Bone marrow (tissue), 2 donors: ENCODE data around the gene JMJD4.

ENCODE experiments used
- DNase-seq, 2 donors: peaks; one replicate each; lab custom pipeline; 2025; lab: John Stamatoyannopoulos, UW

JMJD4 gene, protein sequence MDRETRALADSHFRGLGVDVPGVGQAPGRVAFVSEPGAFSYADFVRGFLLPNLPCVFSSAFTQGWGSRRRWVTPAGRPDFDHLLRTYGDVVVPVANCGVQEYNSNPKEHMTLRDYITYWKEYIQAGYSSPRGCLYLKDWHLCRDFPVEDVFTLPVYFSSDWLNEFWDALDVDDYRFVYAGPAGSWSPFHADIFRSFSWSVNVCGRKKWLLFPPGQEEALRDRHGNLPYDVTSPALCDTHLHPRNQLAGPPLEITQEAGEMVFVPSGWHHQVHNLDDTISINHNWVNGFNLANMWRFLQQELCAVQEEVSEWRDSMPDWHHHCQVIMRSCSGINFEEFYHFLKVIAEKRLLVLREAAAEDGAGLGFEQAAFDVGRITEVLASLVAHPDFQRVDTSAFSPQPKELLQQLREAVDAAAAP

DNA sequence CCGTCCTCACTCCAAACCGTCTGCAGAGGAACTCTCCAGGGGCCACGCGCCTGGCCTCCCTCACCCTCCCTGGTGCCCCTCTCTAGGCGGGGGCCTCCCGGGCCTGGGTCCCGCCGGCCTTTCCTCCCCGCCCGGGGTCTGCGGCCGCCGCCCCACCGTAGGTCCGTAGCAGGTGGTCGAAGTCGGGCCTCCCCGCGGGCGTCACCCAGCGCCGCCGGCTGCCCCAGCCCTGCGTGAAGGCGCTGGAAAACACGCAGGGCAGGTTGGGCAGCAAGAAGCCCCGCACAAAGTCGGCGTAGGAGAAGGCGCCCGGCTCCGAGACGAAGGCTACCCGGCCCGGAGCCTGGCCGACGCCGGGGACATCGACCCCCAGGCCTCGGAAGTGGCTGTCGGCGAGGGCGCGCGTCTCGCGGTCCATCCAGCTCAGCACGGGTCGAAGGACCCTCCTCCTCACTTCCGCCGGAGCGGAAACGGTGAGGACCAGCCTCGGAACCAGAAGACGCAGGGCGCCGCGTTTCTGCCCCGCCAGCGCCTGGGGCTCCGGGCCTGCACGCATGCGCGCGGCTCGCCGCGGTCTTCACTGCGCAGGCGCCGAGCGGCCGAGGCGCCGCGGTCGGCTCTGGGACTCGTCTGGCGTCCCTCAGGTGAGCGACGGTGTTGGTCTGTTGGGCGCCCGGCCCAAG lies at the start of gene JMJD4, which contains the start of gene SNAP47:
TSS of gene JMJD4 (minus strand) at position 447 of the 683 bp plus-strand sequence. CDS start at position 418, 29 bp downstream.
TSS of gene SNAP47 (plus strand) at position 580 of the 683 bp plus-strand sequence. CDS start 12,302 bp downstream, outside the sequence.
- DNase-seq = peak; percentile 73 to 78

DNA sequence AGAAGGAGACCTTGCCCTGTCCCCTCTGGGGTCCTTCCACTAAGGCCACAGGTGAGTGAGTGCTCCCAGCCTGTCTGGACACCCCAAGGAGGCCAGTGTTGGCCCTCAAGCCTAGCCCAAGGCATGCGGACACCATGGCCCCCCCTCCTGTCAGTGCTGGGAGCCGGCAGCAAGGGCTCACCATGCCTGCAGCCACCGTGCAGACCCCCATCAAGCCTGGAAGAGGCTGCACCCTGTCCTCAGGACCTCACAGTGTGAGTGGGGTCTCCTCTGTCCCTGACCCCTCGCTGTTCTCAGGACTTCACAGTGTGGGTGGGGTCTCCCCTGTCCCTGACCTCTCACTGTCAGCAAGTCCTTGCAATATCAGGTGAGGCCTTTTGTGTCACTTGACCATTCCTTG lies 47.1 kb upstream of the JMJD4 start:
- no peak for DNase-seq

GRCh38 chr1:227781314-227781930 lies 46.3 kb upstream of the JMJD4 start:
- DNase-seq = no peak

DNA sequence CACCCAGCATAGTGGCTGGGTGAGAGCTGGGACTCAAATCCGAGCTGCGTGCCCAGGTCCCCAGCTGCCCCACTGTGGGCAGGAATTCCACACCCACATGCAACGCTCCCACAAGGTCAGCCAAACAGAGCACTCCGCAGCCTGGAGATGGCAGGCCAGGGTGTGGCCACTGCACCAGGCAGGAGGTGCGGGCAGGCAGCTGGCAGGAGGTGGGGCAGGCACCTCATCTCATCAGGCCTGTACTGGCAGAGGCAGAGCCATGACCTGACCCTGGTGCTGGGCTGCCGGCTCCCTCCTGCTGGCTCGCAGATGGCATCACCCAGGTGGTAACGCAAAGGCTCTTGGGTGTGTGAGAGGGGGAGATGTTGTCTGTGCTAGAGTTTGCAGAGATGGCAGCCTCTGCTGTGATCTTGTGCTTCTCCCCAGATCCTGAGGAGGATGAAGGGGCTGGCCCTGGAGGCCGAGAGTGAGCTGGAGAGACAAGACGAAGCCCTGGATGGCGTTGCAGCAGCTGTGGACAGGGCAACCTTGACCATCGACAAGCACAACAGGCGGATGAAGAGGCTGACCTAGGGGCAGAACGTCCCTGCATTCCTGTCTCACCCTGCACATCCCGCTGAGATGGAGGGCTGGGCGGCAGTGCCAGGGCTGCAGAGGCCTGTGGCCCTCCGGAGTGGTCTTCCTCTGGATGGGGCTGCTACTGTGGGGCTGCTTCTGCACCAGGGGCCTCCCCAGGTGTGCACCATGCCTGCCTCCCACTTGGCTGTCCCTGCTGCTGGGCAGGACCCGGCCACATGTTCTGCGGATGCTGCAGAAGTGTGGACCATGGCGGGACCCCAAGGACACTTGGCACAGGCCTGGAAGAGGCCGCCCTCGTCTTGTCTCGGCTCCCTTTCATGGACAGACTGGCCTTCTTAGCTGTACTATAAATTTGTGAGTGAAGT lies 45.3 kb upstream of the JMJD4 start:
- DNase-seq = no peak

DNA sequence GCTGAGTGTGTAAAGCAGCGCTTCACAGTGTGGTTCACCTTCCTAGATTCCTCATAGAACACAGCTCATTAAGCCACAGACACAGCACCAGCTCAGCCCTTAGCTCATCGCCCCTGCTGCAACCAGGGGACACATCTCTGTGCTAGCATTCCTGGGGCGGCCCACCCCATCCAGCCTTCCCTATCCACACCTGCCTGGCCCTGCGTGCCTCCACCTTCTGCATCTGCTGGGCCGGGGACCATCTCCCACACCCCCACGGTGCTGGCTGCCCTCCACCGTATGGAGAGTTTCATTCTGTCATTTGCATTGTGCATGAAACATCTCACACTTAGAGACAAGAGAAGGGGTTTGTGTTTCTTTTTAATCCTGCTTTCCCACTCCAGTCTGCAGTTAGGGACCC lies 44.6 kb upstream of the JMJD4 start:
- DNase-seq = no peak

DNA sequence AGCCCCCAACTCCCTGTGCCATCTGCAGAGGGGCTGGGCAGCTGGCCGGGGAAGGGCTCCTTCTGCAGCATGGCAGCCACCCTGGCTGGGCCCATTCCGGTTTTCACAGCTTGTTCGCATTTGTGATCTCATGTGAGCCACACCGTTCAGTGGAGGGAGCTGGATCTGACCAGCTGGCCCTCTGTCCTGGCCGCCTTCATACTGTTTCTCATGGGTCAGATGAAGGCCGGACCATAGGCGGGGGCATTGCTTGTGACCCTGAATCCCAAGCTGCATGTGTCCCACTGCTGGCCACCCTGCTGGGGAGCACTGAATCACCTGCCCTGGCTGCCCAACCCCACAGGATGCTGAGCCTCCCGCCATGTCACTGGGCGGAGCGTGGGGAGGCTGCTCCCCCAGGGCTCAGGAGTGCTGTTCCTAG lies 43.9 kb upstream of the JMJD4 start:
- no peak for DNase-seq

- no peak for DNase-seq
These were observed 43.4 kb upstream of the JMJD4 start for GRCh38 chr1:227778401-227778947.

GRCh38 chr1:227777646-227778045 lies 42.5 kb upstream of the JMJD4 start:
- DNase-seq = no peak

DNA sequence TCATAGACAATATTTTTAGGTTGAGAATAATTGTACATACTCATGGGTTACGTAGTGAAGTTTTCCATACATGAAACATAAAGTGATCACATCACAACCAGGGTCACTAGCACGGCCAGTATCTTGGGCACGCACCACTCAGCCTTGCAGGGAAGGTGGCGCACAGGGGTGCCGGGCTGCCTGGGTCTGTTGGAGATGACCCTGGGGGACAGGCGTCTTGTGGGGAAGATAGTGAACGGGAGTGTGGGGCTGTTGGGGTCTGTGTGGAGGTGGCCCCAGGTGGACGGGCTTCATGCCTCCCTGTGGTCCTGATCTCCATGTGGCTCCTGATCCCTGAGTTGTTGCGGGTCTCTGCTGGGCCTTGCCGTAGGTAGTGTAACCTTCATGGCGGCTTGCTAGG lies 42.1 kb upstream of the JMJD4 start:
- no peak for DNase-seq

- no peak for DNase-seq
These were observed 41.2 kb upstream of the JMJD4 start for GRCh38 chr1:227776331-227776771.

- no peak for DNase-seq
These were observed 40.7 kb upstream of the JMJD4 start for GRCh38 chr1:227775841-227776240.

DNA sequence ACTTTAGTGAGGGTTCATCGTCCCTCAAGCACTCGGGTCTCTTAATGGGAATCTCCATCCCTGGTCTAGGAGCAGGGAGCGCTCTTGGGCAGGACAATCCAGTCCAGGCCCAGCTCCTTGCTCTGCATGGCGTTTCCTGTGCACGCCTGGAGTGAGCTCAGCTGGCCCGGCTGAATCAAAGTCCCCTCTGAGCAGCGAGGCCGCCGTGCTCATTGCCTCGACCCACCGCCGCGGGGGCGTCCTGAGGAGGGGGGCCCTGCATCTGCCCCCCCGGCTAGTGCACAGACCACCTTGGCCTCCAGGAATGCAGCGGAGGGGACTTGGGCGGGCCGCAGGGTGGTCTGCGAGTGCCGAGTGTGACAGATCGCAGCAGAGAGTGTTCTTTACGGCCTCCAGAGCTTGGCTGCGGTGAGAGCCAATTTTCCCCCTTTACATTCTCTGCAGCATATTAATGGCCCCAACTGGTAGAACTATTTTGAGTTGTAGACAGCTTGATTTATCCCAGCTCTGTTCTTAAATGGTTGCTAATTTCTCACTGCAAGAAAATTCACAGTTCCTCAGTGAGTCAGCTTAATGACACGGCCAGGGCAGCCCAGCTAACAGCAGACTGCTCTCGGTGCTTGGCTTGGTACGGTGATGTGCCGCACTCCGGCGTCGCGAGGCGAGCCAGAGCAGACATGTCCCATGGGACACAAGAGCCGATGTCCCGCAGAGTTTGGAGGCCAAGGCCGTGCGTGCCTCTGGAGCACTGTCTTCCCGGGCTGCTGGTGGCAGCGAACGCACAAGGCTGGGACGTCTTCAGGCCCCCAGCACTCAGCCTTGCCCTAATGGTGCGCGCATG lies 39.9 kb upstream of the JMJD4 start:
- no peak for DNase-seq

GRCh38 chr1:227774051-227774731 lies 39.1 kb upstream of the JMJD4 start:
- DNase-seq = no peak

DNA sequence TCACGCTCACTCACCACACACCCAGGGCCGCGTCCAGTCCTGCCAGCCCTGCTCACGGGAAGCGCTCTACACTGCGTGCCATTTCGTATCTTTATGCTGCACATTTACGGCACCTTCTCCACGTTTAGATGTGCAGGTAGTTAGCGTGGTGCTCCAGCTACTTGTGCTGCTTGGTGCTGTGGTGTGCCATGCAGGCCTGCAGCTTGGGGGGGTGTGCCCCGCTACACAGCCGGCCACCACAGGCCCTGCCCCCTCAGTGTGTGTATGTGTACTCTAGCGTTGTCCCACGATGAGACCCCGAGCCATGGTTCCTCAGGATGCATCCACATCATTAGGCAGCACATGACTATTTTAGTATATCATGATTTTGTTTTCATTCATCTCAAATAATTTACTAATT lies 38.5 kb upstream of the JMJD4 start:
- no peak for DNase-seq

DNA sequence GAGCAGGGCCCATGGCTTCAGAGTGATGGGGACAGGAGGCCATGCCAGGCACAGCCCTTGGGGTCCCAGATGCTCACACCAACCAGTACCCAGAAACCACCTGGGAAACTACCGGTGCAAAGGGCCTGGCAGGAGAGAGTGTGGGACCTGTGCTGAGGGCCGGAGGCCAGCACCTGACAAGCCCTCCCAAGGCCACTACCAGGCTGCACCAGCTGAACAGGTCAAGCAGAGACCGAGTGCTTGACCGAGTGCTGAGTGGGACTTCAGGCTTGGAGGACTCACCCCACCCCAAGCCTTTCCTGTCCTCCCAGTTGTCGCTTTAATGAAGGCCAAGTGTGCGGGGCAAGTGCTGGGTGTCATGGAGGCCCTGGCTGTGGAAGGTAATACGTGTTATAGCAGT lies 36.7 kb upstream of the JMJD4 start:
- no peak for DNase-seq

GRCh38 chr1:227771326-227771725 lies 36.2 kb upstream of the JMJD4 start:
- DNase-seq = no peak

- no peak for DNase-seq
These were observed 35.7 kb upstream of the JMJD4 start for GRCh38 chr1:227770812-227771211.

GRCh38 chr1:227769936-227770494 lies 34.9 kb upstream of the JMJD4 start:
- no peak for DNase-seq
